Fibroblast of villous mesenchyme (primary cell): ENCODE results near the gene MT1B. TPM values are rescaled to one million over a fixed set of nuclear protein-coding genes. Genes with fewer than 3 reads are reported as not detected.

Experiments used
- DNase-seq: peaks from one replicate; pipeline ENCODE4 v3.0.0-alpha.2; 2010; ENCODE audit warnings: low read depth
- H3K4me3 ChIP-seq: 2 replicates; pipeline ENCODE4 v1.5.1; 2011; ENCODE audit warnings: low read depth, mild to moderate bottlenecking, low read length
- CTCF ChIP-seq: IDR thresholded peaks from 2 replicates; pipeline ENCODE4 v1.5.1; 2012; ENCODE audit warnings: low read depth, mild to moderate bottlenecking, low read length; ENCODE audit not compliant: insufficient read depth
- total RNA-seq: library from RNA; depleted of rRNA; stranded (reverse); fragments of >200 nt; gene quantifications from 2 replicates; pipeline ENCODE4 v1.2.3, GENCODE V29; 2012

Gene MT1B
- total RNA-seq, 1 donor, result not detected

GRCh38 chr16:56675685-56676210 lies 24.1 kb downstream of the MT1B start:
- no peak for DNase-seq
- H3K4me3 ChIP-seq, result peak overlapping the region; percentile 23
- TF ChIP-seq CTCF, result no peak

- H3K4me3 ChIP-seq, result no peak overlapping the region
- no peak for TF ChIP-seq CTCF
- DNase-seq, result no peak
Observed at GRCh38 chr16:56677474-56677873, 25.8 kb downstream of the MT1B start.

GRCh38 chr16:56679078-56679730 lies 27.5 kb downstream of the MT1B start:
- H3K4me3 ChIP-seq, result no peak overlapping the region
- DNase-seq, result no peak
- no peak for TF ChIP-seq CTCF

GRCh38 chr16:56679818-56680217 lies 28.1 kb downstream of the MT1B start:
- no peak for DNase-seq
- no peak for TF ChIP-seq CTCF

GRCh38 chr16:56681939-56682702 lies 30.4 kb downstream of the MT1B start, which contains the start of gene MT1X:
TSS of gene MT1X (plus strand) at chr16:56682470. CDS start at chr16:56682541, 71 bp downstream.
- DNase-seq, result peak; percentile 79
- TF ChIP-seq CTCF, result no peak
- H3K4me3 ChIP-seq, result peak within 1 kb of the TSS; percentile 62

More at GRCh38 chr16:56679818-56680217, 28.1 kb downstream of the MT1B start:
- no peak overlapping the region for H3K4me3 ChIP-seq

GRCh38 chr16:56682703-56683397 lies 31.2 kb downstream of the MT1B start:
- DNase-seq, result no peak

More at GRCh38 chr16:56682703-56683397, 31.2 kb downstream of the MT1B start:
- peak overlapping the region; percentile 62 for H3K4me3 ChIP-seq
- no peak for TF ChIP-seq CTCF
